HG02884 (cell line): ENCODE data around the gene CDH20.

Experiments used
- ATAC-seq: cut with Tn5 transposase; IDR thresholded peaks from one replicate; pipeline ENCODE4 v1.9.1; 2021; ENCODE audit warnings: mild to moderate bottlenecking, moderate library complexity; ENCODE audit not compliant: unreplicated experiment

The CDH20 gene

DNA sequence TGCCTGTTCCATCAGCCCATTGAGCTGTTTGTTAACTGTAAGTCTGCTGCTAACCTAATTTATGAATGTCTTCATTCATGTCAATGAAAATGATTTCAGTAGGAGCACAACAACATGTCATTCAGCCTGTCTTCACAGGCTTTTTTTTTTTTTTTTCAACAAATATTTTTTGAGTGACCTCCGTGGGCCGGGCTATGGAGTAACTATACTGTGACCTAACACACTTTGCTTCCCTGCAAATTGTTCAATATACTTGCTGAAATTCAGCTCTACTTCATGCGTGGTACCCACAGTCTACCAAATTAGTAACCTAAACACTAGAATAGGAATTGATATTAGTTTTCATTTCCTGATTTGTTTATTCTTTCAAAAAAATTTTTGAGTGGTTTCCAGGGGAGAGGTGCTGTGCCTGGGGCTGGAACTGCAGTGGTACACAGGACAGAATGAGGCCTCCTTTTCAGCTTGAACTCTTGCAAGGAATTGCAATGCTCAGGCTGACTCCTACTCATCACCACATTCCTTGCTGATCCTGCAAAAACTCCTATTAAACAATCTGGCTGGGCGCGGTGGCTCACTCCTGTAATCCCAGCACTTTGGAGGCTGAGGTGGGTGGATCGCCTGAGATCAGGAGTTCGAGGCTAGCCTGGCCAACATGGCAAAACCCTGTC, 87.1 kb downstream of the CDH20 start:
- ATAC-seq, result no peak

DNA sequence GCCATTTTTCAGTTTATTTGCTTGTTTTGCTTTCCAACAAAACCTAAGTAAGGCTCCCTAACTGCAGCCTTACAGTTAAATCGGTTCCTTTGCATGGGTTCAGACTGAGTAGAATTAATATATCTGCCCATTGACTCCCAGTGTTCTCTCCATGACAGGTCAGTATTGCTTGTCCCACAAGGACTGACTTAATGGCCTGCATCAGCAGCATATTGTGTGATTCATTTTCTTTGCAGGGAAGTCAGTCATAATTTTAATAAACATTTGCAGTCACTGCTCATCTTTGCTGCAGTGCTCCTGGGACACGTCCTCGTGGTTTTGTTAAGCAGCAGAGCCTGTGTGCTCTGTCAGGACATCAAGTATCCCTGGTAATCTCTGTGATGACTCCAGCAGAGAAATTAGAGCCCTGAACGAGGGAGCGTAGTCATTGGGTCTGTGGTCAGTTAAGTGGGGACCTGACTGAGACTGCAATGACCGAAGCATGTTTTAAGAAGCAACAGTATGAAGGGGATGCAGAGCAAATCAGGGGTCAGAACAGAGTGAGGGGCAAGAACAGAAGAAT, 93.3 kb downstream of the CDH20 start:
- no peak for ATAC-seq

DNA sequence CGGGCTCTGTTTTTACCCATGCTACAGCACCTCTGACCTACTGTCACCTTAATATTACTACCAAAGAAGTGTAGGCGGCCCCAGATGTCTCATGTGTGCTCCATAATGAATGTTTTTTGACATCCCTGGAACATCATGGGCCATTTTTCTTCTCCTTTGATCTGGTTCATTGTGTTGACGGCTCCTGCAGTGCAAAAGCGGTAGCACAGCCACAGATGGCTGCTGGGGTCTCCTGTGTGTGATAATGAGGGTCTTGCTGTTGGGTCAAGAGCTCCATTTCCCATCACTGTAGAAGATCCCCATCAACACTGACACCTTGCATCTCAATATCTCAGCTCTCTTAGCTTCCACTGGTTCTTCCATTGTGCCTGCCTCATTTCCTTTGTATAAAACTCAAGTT, 95.0 kb downstream of the CDH20 start:
- ATAC-seq, result no peak

DNA sequence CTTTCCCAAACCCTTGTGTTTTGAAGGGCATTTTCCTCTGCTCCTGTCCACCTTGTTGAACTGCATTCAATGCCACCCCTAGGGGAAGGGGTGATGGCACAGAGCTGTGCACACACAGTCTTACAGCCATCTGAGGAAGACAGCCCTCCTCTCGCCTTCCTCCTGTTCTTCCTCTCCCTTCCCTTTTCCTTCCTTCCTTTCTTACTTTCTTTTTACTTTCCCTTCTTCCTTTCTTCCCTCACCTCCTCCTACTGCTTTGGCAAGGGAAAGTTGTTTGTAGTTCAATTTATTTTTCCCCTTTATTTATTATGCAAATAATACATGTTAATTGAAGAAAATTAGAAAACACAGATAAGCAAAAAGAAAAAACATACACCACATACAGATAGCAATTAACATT, 99.4 kb downstream of the CDH20 start:
- ATAC-seq, result no peak

DNA sequence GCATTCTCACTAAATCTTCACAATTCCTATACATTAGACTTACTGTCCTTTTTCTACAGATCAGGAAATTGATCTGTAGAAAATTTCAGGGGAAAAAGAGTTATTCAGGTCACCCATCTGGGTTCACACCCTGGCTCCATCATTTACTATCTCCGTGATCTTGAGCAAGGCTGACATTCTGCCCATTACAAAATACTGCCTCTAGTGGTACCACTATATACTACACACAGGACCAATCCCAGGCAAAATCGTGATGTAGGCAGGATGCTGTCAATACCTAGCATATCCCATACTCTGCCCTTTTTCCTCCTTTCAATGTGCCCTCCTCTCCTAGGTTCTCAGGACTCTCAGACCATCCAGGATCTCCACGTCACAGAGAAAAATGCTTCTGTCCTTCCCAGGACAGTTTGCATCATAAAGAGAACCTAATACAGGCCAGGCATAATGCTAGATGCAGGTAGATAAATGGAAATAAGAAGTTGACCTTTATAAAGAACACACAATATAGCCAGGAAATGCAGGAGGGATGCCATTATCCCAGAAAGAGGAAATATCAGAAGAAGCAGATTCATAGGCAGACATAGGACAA, 101.9 kb downstream of the CDH20 start:
- peak; percentile 89 for ATAC-seq

DNA sequence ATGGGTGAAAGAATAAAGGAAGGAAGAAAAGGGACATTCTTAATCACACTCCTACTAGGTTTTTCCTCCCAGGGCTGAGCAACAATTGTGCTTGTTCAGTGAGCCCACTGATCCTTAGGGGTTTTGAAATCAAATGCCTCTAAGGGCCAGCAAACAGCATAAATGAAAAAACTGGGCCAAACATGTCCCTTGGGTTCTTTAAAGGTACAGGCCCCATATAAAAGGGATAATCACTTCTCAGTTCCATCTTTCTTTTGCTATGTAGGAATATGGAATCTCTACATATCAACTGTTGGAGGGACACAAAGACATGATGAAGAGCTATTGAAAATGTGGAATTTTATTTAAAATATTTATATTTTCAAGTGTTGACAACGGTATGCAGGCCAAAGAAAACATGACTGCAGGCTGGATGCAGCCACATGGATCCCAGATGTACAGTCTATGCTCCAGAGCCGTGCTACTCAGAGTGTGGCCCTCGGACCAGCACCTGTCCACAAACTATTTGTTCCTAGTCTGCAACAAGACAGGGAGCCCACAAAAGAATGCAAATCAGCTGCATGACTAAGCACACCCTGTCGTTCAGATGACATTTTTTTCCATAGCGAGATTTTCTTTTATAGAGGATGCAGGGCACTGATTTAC, 110.0 kb downstream of the CDH20 start:
- no peak for ATAC-seq

DNA sequence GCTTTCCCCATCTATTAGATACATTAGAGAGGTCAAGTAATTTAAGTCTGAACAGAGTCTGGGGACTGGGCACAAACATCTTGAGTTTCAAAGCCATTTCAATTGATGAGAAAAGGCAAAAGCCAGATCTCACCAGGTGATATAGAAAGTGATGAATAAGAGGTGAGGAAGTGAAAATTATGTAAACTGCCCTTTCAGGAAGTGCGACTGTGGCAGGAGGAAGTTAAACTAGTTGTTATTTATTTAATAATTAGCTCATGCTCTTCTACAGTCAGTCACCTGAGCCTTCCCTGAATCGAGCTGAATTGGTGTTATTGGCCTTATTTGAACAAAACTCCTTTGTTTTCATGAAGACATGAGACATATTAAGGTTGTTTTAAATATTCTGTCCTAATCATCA, 115.1 kb downstream of the CDH20 start:
- ATAC-seq, result peak; percentile 72

DNA sequence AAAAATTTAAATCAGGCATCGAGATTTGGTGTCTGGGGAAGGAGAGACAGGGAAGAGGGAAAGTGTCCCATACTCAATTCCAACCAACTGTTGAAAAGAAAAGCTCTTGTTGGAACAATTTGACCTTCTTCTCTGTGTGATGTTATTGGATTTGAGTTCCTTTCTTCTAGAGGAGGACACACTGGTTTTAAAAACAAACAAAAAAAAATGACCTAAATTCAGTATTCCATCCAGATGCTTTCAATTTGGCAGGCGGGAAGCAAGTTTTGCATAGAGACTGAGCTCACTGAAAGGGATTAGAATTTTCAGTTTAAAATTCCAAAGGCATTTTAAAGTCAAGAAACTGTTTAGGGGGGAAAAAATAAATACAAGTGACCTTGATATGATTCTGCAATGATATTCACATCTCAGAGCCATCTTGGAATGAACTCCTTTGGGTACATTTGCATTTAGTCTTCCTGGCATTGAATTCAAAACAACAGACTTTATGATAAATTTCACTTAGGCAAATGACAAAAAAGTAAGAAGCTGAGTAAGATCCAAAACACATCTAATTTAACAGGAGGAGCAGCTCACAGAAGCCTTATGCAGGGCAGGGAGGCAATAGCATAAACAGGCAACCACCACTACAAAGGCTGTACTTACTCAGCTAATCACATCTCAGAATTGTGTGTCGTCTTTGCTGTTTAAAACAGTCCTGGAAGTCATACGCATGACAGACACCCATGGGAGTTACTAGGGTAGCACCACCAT, 126.8 kb downstream of the CDH20 start:
- ATAC-seq, result no peak

DNA sequence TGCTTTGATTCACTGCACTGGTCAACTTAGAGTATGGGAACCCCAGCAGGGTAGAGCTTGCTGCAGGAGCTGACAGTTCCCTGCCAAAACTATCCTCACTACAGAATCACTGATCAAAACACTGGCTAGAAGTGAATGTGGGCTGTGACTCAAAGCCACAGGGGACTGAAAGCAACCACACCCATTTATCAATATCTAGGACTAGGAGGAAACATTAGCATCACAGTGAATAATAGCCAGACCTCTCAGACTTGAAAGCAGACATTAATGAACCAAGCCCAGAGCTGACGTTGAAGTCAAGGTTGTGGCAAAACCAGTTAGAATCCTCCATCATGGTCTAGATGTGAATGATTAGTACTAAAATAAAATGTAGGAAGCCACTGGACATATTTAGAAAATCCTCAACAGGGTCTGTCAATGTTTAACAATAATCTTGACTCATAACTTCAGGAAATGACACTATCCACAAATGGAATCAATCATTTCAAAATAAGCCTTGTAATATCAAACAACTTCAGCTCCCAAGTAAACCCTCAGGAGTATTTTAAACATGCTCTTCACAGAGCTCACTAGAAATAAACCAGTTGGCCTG, 131.4 kb downstream of the CDH20 start:
- no peak for ATAC-seq

DNA sequence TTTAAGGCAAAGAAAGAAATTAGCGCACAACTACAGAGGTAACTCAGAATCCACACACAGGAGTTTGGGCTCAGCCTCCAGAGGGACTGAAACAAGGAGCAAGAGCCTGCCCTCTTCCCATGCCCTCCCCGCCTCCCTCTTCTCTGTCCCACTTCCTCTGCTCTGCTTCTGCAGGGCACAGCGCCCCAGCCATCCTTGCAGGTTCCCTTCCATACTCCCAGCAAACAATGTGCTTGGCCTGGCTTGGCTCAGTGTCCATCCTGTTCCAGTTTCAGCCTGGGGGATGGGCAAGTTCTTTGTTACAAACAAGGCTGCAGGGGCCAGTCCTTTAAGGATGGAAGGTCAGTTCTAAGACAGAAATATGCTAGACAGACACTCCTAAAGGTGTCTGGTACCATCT, 133.5 kb downstream of the CDH20 start:
- no peak for ATAC-seq

DNA sequence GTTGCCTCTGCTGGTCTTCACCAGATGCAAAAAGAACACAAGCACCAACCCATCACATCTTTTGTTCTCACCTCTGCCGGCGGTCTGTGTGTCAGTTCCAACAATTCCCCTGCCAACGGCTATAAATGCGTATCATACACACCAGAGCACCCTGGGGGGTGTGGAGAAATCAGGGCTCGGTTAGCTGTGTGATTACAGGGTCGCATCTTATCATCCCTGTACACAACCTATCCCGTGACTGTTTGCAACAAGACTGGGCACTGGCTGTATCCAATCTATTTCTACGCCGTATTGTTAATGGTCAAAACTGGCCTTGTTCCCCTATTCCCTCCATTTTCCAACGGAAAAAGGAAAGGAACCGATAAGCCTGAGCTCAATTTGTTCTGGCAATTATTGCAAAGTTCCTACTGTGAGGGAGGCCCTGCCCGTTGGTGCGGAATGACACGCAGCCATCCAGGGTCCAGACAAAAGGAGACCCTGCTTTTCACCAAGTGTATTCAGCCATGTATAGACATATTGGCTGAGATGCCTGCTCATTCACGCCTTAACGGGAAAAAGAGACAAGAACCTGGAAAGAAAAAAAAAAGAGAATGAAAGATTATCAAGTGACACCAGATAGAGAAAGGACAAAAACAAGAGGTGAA, 136.9 kb downstream of the CDH20 start:
- ATAC-seq, result no peak

DNA sequence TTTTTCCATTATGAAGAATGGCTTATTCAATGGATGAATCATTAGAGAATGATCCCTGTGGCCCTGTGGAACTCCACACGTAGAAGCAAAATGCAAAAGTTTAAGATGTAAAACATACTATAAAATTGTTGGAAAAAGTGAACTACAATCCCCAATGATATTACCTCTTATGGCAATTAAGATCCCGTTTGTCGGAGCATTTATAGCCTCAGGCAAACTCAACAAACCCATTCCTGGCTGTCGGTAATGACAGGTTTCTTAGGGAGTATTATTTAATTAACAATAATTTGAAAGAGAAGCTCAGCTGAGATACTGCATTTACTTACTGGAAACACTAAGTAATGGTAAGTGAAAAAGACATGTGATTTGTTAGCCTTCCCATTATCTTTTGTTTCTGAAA, 138.3 kb downstream of the CDH20 start:
- ATAC-seq, result no peak

DNA sequence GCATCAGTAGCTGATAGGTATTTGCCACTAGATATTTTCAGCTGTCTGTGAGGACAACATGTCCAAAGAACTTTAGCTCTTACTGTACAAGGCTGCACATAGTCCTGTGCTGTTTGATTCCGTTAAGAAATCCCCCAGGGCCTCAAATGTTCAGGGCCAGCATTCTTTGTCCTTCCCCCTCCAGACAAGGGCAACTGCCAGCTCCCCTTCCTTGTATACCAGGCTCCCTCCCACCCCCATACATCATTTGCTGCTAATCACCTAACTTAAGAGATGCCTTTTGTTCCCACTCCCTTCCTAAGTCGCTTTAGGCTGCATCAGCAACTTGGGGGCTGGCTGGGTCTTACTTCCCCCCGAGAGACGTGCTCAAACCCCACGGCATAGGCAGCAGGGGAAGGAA, 138.7 kb downstream of the CDH20 start:
- ATAC-seq, result no peak

DNA sequence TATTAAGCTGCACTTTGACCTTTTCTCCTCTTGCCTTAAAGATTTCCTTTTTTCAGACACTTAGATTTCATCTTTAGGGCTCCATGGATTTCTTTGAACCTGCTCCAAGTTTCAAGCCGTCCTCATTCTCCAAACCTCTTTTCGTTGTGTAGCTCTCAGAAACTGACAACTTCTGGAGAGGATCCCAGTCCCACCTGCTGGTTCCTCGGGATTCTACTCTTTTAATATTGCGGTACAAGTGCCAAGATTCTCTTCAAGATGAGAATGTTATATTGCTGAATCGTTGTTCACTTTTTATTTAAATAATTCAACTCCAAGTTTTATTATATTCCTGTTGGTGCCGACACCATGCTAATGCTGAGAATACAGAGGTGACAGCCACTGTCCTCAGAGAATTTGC, 141.1 kb downstream of the CDH20 start:
- ATAC-seq, result no peak

DNA sequence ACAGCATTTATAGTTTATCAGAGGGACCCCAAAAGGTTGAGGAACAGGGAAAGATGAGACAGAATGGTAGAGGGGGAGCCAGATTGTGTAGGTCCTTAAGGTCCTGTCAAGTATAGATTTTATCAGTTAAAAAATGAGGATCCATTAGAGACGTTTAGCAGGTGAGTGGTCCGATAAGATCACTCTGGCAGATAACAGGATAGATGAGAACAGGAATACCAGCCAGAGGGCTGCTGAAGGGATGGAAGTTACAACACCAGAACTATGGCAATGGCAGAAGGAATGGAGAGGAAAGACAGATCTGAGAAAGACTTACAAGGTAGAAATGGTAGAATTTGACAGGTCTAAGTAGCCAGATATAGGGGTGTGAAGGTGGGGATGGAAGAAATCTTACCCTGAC, 141.7 kb downstream of the CDH20 start:
- no peak for ATAC-seq

DNA sequence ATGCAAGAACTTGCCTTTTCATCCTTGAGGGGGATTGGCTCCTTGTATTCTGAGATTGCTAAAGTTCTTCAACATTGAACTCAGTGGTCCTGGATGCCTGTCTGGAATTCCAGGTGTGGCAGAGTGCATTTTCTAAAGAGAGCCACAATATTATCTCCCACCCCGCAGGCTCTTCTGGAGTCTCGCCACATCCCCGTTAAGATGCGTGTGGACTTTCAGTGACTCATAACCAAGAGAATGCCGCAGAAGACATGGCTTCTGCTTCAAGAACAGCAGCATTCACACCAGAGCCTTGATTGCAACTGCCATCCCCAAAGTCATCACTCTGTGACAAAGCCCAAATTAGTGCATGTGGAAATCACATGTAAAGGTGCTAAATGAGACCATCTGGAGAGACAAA, 142.7 kb downstream of the CDH20 start:
- no peak for ATAC-seq

DNA sequence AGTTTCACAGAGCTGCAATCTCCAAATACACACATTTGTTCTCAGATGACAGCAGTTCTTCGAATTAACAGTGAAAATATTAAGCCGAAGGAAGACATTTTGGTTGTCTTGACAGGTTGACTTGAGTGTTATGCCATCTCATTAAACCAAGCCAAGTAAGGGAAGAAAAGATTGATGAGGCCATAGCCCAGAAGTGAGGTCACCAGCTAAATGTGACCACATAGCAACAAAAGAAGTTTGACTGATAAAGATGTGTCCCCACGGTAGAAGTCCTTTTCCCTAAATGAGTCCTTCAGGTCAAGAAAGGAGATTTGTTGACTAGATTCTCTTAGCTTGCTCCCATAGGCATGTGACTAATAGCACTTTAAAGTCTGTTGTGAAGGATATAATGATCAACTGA, 156.1 kb downstream of the CDH20 start:
- ATAC-seq, result no peak

DNA sequence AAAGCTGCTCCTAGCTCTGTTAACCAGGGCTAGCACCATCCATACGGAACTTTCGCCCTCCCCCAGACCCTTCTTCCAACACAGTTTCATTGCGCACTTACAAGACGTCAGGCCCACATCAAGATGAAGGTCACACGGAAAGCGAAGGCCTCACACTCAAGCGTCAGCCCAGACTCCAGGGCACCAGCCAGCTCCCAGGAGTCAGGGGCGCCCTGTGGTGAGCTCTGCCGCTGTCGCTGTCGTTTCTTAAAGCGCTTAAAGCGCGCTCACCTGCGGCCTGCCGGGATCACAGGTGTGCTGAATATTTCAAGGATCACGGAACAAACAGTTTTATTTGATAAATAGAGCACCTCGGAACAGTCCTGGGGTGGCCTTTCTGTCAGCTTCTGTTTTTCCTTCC, 163.1 kb downstream of the CDH20 start:
- ATAC-seq, result no peak

DNA sequence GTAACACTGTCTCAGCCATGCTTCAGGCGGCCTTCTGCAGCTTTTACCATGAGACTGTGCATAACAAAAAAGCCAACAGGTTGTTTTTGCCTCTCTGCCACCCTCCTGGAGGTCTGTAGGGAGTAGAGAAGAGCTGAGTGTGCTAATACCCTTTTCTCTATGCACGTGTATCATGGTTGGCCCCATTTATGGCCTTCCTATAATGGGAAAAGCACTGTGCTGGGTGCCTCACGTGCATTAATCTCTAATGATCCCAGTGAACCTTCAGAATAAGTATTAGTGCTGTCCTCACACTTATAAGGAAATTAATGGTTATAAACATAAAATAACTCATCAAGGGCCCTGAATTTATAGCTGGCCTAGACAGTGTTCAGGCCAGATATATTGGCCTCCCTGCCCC, 164.2 kb downstream of the CDH20 start:
- ATAC-seq, result no peak

DNA sequence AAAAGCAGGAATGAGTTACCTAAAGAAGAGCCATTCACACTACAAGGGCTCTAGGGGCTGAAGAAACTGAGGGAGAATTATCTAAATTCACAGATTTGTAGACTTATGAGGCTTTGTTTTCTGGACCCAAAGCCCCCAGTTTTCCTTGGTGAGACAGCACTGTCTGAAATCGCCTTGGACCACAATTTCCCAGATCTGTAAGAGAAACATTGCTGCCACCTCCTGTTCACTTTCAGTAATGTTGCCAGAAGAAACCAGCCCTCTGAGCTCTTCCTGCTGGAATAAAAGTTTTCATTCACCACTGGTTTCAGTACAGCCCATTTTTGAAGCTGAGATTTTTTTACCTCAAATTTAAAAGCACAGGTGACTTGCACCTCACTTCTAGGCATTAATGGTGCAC, 169.2 kb downstream of the CDH20 start:
- ATAC-seq, result no peak

DNA sequence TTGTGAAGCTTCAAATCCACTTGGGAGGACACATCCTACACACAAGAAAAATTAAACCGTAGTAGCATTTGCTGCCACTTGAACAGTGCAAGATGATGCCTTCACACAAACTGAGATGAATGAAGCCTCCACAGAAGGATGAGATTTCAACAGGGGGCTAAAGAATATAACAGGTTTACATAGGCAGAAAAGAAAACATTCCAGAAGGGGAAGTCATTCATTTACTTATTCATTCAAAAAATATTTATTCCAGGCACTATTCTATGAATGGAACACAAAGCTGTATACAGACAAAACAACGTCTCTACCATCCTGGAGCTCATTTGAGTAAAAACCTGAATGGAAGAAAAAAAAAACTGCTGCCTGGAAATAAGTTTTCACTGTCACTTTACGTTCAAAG, 170.5 kb downstream of the CDH20 start:
- ATAC-seq, result no peak
